GM18526 (cell line): ENCODE measurements around the gene SMARCAD1.

Experiments
- POLR2A ChIP-seq: IDR thresholded peaks from 3 replicates; pipeline ENCODE4 v1.6.1; 2011; ENCODE audit not compliant: insufficient read length; ENCODE audit errors: extremely low read depth

SMARCAD1 gene

GRCh38 chr4:94306713-94307112, 99.0 kb downstream of the SMARCAD1 start:
- no peak for TF ChIP-seq POLR2A

GRCh38 chr4:94307231-94307871, 99.7 kb downstream of the SMARCAD1 start:
- TF ChIP-seq POLR2A, result no peak

DNA sequence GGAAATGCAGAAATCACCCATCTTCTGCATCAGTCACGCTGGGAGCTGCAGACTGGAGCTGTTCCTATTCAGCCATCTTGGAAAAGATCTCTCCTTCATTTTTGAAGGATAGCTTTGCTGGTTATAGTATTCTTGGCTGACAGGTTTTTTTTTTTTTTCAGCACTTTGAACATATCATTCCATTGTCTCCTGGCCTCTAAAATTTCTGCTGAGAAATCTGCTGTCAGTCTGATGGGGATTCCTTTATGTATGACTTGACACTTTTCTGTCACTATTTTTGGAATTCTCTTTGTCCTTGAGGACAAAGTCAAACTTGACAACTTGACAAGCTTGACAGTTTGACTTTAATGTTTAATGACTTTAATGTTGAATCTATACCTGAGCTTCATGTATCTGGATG, 118.2 kb downstream of the SMARCAD1 start:
- TF ChIP-seq POLR2A, result no peak

DNA sequence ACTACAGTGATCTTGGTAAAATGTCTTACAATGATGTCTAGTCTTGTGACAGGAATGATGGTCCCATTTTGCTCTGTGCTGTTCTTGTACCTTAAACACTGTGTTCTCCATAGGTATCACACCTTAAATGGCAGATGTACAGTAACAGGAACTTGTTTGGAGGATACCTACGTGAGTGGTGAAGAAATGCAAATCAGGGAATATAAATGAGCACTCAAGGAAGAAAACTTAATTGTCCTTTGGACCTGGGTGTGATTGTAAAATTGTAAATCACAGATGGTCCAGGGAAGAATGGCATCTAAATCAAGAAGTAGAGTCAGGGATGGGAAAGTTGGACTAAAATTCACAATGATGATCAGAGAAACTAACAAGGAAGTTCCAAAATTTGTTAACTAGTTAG, 122.3 kb downstream of the SMARCAD1 start:
- no peak for TF ChIP-seq POLR2A

GRCh38 chr4:94332983-94333590, 125.4 kb downstream of the SMARCAD1 start:
- no peak for TF ChIP-seq POLR2A

DNA sequence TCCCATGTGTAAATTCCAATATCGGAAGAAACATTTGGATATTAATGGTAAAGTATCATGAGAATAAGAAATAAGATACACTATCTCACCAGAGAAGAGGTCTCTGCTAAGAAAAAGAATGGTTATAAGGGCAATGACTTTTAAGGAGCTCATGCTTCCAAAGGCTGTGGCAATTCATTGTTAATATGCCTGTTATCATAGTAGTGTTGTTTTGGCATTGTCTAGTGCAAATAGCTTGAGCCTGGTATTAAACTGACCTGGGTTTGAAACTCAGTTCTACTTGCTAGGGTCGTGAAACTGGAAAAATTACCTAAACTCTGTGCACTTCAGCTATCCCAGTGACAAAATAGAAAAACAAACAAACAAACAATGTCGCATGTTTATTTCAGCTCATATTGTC, 126.2 kb downstream of the SMARCAD1 start:
- no peak for TF ChIP-seq POLR2A

GRCh38 chr4:94334476-94334875, 126.8 kb downstream of the SMARCAD1 start:
- TF ChIP-seq POLR2A, result no peak

- TF ChIP-seq POLR2A, result no peak
Measured at GRCh38 chr4:94334962-94335361, 127.3 kb downstream of the SMARCAD1 start.

GRCh38 chr4:94336303-94336702, 128.6 kb downstream of the SMARCAD1 start:
- TF ChIP-seq POLR2A, result no peak

GRCh38 chr4:94338681-94339351, 131.2 kb downstream of the SMARCAD1 start:
- no peak for TF ChIP-seq POLR2A

- TF ChIP-seq POLR2A, result no peak
Measured at GRCh38 chr4:94339779-94340178, 132.1 kb downstream of the SMARCAD1 start.
